Heart right ventricle (tissue), 16 donors: ENCODE results near the gene RPS6KA2. TPM values are rescaled to one million over a fixed set of nuclear protein-coding genes. Genes with fewer than 3 reads are reported as not detected.
A peak's percentile ranks its signal among the peaks of the same experiment; 100 is the strongest.

Experiments
- ATAC-seq, 8 donors: fragments of 200-7000 bp; cut with Tn5 transposase; one replicate each; pipeline ENCODE4 v1.9.1; 2020; ENCODE audit warnings: mild to moderate bottlenecking in 8 of 8, moderate library complexity in 8 of 8, moderate number of reproducible peaks in 1 of 8
- DNase-seq, 2 donors: peaks; one replicate each; pipeline ENCODE4 v3.0.0-alpha.2; 2020
- H3K27ac ChIP-seq, 10 donors: fragments of 200-600 bp; sonication (generic) in 2 of 10; one replicate each; pipeline versions ENCODE4 v1.5.0 to v1.8.0; 2020 to 2022; ENCODE audit warnings: mild to moderate bottlenecking in 3 of 10
- H3K27me3 ChIP-seq, 7 donors: fragments of 200-600 bp; one replicate each; pipeline ENCODE4 v1.8.0; 2021 to 2022; ENCODE audit warnings: mild to moderate bottlenecking in 2 of 7
- H3K36me3 ChIP-seq, 9 donors: fragments of 200-600 bp; sonication (generic) in 1 of 9; one replicate each; pipeline versions ENCODE4 v1.5.0 to v1.8.0; 2020 to 2022; ENCODE audit warnings: mild to moderate bottlenecking in 2 of 9
- H3K4me1 ChIP-seq, 9 donors: fragments of 200-600 bp; sonication (generic) in 1 of 9; one replicate each; pipeline versions ENCODE4 v1.5.0 to v1.8.0; 2020 to 2022; ENCODE audit warnings: mild to moderate bottlenecking in 4 of 9
- H3K4me3 ChIP-seq, 10 donors: fragments of 200-600 bp; sonication (generic) in 2 of 10; one replicate each; pipeline versions ENCODE4 v1.5.0 to v1.8.0; 2020 to 2022; ENCODE audit warnings: mild to moderate bottlenecking in 7 of 10, moderate library complexity in 2 of 10
- H3K9me3 ChIP-seq, 11 donors: fragments of 200-600 bp in 10 of 11; sonication (generic) in 2 of 11; one replicate each; pipeline versions ENCODE4 v1.5.0 to v1.8.0; 2013 to 2022; ENCODE audit warnings: mild to moderate bottlenecking in 2 of 11, control low read depth in 1 of 11, moderate library complexity in 1 of 11
- WGBS, 2 donors: extraction: QIAGEN DNeasy Blood & Tissue Kit; methylation state at CpG; one replicate each; pipeline ENCODE4 v1.1.7; 2013; ENCODE audit warnings: inconsistent platforms in 1 of 2; 5-methylcytosine and 5-hydroxymethylcytosine counted together
- intact Hi-C, 10 donors: fragments of 100-400 bp; cut with DNase I; formaldehyde crosslinking; loops; one replicate each; pipeline versions ENCODE4 v1.11.1 to v1.14.2; 2022
- polyA plus RNA-seq, 2 donors: library from polyadenylated mRNA; stranded (reverse); fragments of 200-250 nt; gene quantifications; one replicate each; pipeline ENCODE4 v1.2.3, GENCODE V29; 2013
- total RNA-seq, 10 donors: library from RNA; stranded (reverse); fragmentation: NEBNext Ultra II Directional in 3 of 10; extraction: Animal tissue kit (Norgen Biotek cat#: 25700) in 3 of 10; gene quantifications; one replicate each; pipeline versions ENCODE4 v1.2.1 to v1.2.4, GENCODE V29; 2021 to 2023
- TF ChIP-seq, protein P1 (sequence below), 9 donors: fragments of 200-600 bp; sonication (generic) in 2 of 9; IDR thresholded peaks; one replicate each; pipeline versions ENCODE4 v1.5.0 to v1.8.0; 2021 to 2022; ENCODE audit warnings: antibody characterized with exemption in 9 of 9, mild to moderate bottlenecking in 5 of 9, moderate library complexity in 1 of 9
- donor health status: Arrhythmogenic right ventricular cardiomyopathy.
- donor health status: ischemic (EF 13 %, LVEDD 7.1; RV severe dilation, severe dysfunction).
- donor health status: healthy with polysubstance abuse.
- donor health status: DM: no; HTN: yes; CAD: no.
- donor health status: DM: no; HTN: no; CAD: no.
- donor health status: ischemic (EF 25% LVEDD 6.9; RV normal size, moderate dysfunction).
- donor health status: ischemic (EF 25% LVEDD 5.7; RV mildly dilated, moderate dysfunction).
- donor health status: healthy.
- donor health status: DM: yes; HTN: yes; CAD: no.
- donor health status: Ischemic cardiomyopathy.
- donor health status: ischemic (EF 35%, LVEDD 5.7; RV mildly dilated, moderate dysfunction).
- donor health status: nonischemic (EF 11% LVEDD 7.7; RV severe dilation, severe dysfunction).
- donor health status: DM: yes; HTN: yes; CAD: no.
- donor health status: PGD.
- donor health status: ischemic (EF 29% LVEDD 5.4; RV normal size, mild dysfunction).
- donor health status: nonischemic (EF 23%, LVEDD 6.1; RV moderate dilation, normal function).

RPS6KA2 gene
- total and polyA plus RNA-seq, 12 donors: 20.3 to 91.4 (median 73.7) TPM

- TF ChIP-seq, protein P1, sequence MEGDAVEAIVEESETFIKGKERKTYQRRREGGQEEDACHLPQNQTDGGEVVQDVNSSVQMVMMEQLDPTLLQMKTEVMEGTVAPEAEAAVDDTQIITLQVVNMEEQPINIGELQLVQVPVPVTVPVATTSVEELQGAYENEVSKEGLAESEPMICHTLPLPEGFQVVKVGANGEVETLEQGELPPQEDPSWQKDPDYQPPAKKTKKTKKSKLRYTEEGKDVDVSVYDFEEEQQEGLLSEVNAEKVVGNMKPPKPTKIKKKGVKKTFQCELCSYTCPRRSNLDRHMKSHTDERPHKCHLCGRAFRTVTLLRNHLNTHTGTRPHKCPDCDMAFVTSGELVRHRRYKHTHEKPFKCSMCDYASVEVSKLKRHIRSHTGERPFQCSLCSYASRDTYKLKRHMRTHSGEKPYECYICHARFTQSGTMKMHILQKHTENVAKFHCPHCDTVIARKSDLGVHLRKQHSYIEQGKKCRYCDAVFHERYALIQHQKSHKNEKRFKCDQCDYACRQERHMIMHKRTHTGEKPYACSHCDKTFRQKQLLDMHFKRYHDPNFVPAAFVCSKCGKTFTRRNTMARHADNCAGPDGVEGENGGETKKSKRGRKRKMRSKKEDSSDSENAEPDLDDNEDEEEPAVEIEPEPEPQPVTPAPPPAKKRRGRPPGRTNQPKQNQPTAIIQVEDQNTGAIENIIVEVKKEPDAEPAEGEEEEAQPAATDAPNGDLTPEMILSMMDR (IDR thresholded peaks at IDR 0.05): no peak
- H3K36me3 ChIP-seq: peaks cover 0 to 4% (median 0%) of the 10 kb centered on the region in 9 donors
- no peaks in the 10 kb centered on the region for H3K9me3 ChIP-seq
- ATAC-seq: peak in 2 of 8 donors; percentile 5 to 41
- H3K27ac ChIP-seq: peak overlapping the region in 2 of 10 donors; percentile 42 to 44
- H3K4me1 ChIP-seq: peaks cover 0 to 69% (median 37%) of the 10 kb centered on the region in 9 donors
- no peak overlapping the region for H3K4me3 ChIP-seq
- H3K27me3 ChIP-seq: no peaks in the 10 kb centered on the region
- DNase-seq: no peak
- WGBS, 2 donors: 94 to 98% methylated on average over 12 of the region's 12 CpGs
- intact Hi-C loops: no loop called here
Observed at GRCh38 chr6:166566026-166567011, 60.7 kb downstream of the RPS6KA2 start.

- Histone ChIP-seq H3K36me3 (peaks cover 0 to 4% (median 0%) of the 10 kb centered on the region in 9 donors), H3K27me3 (no peaks in the 10 kb centered on the region), H3K9me3 (peaks cover 0 to 7% (median 0%) of the 10 kb centered on the region in 11 donors), H3K4me3 (no peak overlapping the region), H3K27ac (peak overlapping the region in 9 of 10 donors; percentile 13 to 53 (median 35)), H3K4me1 (peaks cover 0 to 69% (median 37%) of the 10 kb centered on the region in 9 donors)
- 68 to 77% methylated on average over 24 of the region's 24 CpGs for whole genome bisulfite sequencing, 2 donors
- TF ChIP-seq, protein P1 (IDR thresholded peaks at IDR 0.05): no peak
- ATAC-seq (peak; percentile 46 to 72 (median 60)), DNase-seq (peak; percentile 35 to 46)
- intact Hi-C loops: no loop called here
Observed at GRCh38 chr6:166565084-166565967, 61.7 kb downstream of the RPS6KA2 start.

- ATAC-seq: no peak
- WGBS, 2 donors: 65 to 80% methylated on average over 9 of the region's 9 CpGs
- H3K4me3 ChIP-seq: no peak overlapping the region
- TF ChIP-seq, protein P1 (IDR thresholded peaks at IDR 0.05): no peak
- peak overlapping the region in 5 of 10 donors; percentile 7 to 53 (median 42) for H3K27ac ChIP-seq
- peaks cover 0 to 19% (median 7%) of the 10 kb centered on the region in 11 donors for H3K9me3 ChIP-seq
- H3K27me3 ChIP-seq: no peaks in the 10 kb centered on the region
- peaks cover 0 to 4% (median 0%) of the 10 kb centered on the region in 9 donors for H3K36me3 ChIP-seq
- no peak for DNase-seq
- intact Hi-C loops: no loop called here
- peaks cover 0 to 65% (median 37%) of the 10 kb centered on the region in 9 donors for H3K4me1 ChIP-seq
Observed at GRCh38 chr6:166563805-166564204, 63.2 kb downstream of the RPS6KA2 start.

GRCh38 chr6:166563200-166563599, 63.9 kb downstream of the RPS6KA2 start:
- H3K27me3 ChIP-seq: no peaks in the 10 kb centered on the region
- WGBS, 2 donors: 71 to 82% methylated on average over 16 of the region's 16 CpGs
- H3K9me3 ChIP-seq: peaks cover 0 to 19% (median 7%) of the 10 kb centered on the region in 11 donors
- DNase-seq: no peak
- intact Hi-C loops: no loop called here
- TF ChIP-seq, protein P1 (IDR thresholded peaks at IDR 0.05): no peak
- H3K36me3 ChIP-seq: peaks cover 0 to 4% (median 0%) of the 10 kb centered on the region in 9 donors
- ATAC-seq: no peak
- H3K4me3 ChIP-seq: no peak overlapping the region
- H3K4me1 ChIP-seq: peaks cover 0 to 69% (median 37%) of the 10 kb centered on the region in 9 donors
- H3K27ac ChIP-seq: peak overlapping the region in 4 of 10 donors; percentile 6 to 42 (median 22)
